GM18511 (cell line): ENCODE results near the gene RPL27A.
A peak's percentile ranks its signal among the peaks of the same experiment; 100 is the strongest.

Experiments used
- ATAC-seq: cut with Tn5 transposase; IDR thresholded peaks from one replicate; pipeline ENCODE4 v1.9.1; 2021; ENCODE audit warnings: mild to moderate bottlenecking, moderate library complexity; ENCODE audit not compliant: unreplicated experiment

The RPL27A gene

DNA sequence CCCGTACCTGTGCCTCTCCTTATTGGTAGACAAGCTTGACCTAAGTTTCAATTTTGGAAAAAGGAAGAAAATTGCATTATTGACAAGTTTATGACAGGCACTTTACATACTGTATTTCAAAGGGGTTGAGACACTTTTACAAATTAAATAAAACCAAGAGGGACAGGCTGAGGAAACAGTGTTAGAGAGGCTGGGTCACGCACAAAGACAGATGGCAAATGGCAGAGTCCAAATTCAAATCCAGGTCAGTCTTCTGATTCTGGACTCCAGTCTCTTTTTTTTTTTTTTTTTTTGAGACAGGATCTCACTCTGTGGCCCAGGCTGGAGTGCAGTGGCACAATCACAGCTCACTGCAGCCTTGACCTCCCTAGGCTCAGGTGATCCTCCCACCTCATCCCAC is 10.2 kb upstream of the RPL27A start:
- no peak for ATAC-seq

DNA sequence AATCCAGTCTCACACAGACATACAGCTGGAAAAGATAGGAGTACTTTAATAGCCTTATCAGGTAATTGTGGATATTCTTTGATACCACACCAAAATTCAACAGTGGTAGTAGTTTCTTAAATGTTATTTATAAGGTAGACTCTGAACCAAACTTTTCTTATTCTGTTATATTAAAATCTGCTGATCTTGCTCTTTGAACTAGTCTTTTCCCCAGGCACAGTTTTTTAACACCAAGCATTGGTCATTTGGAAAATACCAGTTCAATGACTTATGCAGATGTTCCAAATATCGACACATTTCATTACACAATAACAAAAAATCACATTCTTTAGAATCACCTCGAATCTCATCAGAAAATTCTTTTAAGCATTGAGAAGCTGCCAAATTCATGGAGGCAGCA is 7.7 kb upstream of the RPL27A start:
- ATAC-seq: no peak

DNA sequence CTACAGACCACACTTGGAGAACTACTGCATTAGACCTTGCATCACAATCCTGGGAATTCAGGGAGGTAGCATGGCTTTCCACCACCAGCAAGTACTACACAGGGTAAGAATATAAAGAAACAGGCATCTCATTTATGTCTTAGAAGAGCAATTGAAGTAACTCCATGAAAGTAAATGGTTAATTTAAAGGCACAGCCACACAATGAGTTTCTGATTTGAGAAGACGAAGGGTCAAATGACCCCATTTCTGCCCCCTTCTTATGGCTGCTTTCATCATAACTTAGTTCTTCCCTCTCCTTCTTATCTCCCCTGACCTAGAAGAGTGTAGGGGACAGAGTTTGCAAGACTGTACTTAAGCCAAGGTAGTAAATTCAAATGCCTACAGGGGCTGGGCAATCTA is 6.1 kb upstream of the RPL27A start:
- no peak for ATAC-seq

DNA sequence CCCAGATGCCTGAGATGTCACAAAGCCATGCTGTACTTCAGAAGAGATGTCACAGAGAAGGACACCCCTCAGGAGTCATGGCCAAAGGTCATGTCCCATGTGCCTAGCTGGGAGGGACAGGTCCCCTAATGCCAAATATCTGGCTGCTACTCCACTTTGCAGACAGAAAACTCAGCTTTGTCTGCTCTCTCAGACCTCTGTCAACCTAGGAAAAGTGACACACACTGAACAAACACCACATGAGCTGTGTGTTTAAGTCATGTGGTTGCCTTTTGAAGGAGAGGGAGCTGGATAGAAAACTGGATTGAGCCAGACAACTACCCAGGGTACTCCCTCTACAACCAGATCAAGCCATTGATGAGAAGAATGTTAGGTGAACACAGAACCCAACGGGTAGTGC is 3.6 kb upstream of the RPL27A start:
- ATAC-seq: no peak

DNA sequence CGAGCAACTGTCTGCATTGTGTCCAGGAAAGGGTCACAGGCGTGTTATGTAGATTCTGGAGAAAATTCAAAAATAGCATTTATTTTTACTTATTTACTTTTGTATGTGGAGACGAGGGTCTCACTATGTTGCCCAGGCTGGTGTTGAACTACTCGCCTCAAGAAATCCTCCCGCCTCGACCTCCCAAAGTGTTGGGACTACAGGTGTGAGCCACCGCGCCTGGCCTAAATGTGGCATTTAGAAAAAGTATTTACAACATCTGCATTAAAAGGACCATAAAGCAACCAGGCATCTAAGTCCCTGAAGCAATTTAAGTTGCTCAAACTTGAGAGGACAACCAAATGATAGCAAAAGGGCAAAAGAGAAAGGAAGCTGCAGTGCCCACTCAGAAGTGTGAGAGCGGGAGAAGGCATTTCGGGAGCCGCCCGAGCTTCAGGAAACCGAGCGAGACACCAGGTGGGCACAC is 722 bp upstream of the RPL27A start:
- ATAC-seq: no peak

DNA sequence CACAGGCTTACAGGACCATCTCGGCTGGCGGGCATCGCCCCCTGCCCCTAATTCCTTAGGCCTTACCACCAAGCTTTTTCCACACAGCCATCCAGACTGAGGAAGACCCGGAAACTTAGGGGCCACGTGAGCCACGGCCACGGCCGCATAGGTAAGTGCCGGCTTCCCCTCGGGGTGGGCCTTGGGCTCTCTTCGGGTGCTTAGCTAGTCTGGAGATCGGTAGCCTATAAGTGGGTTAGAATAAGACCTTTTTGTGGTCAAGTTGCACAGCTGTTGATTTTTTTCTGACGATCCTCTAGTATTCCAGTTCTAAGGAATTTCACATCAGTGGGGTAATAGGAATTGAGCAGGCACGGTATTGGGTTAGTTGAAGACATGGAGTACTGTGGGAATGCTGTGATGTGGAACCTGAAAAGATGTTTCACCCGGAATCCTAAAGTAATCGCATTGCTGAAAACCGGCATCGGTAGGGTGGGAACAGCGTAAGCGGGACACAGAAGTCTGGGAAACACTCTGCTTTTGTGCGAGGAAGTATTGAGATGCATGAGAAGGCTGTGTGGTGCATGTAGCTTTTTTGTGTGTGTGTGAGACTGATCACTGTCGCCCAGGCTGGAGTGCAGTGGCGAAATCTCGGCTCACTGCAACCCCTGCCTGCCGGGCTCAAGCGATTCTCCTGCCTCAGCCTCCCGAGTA is 669 bp downstream of the RPL27A start:
- ATAC-seq: peak; percentile 8

DNA sequence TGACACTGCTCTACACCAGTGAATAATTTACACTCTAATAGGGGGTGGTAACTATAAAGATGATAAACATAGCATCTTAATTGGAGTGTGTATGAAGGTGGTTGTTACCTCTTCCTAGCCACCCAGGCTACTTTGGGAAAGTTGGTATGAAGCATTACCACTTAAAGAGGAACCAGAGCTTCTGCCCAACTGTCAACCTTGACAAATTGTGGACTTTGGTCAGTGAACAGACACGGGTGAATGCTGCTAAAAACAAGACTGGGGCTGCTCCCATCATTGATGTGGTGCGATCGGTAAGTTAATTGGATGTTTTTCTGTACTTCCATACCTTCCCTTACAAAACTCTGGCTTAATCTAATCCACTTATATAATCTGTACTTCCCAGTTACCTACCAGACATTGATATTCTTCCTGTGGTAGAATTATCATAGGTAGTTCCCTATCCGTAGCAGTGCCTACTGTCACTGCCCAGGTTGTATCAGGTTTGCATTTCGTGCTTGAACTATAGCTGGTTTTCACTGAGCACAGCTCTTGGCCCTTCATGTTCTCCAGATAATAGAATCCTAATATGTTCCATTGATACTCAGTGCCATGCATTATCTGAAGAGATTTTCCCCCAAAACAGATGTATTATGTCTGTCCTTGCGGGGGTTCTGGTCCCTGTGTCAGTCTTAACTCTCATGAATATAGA is 2.2 kb downstream of the RPL27A start:
- ATAC-seq: no peak

DNA sequence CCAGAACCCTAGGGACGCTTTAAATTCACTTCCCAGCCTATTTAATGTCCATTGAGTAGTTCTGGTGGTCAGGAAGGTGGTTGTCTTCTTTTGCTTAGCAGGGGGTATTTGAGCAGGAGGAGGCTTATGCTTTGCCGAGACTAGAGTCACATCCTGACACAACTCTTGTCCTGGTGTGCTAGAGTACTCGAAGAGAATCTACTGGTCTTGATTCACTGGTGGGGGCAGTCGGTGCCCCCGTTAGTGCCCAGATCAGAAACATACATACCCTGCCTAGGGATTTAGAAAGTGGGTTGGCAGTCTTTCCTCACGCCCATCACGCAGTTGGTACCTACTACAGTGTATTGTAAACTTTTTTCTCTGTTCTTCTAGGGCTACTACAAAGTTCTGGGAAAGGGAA is 2.7 kb downstream of the RPL27A start:
- ATAC-seq: no peak

DNA sequence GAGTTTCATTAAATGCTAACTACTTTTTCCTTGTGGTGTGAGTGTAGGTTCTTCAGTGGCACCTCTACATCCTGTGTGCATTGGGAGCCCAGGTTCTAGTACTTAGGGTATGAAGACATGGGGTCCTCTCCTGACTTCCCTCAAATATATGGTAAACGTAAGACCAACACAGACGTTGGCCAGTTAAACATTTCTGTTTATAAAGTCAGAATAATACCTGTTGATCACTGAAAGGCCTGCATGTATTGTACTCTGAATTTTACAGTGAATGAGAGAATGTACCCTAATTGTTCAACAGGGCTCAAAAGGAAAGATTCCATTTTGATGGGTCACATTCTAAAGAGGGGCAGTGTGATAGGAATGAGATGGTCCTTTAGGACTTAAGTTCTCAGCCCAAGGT is 3.2 kb downstream of the RPL27A start:
- no peak for ATAC-seq

DNA sequence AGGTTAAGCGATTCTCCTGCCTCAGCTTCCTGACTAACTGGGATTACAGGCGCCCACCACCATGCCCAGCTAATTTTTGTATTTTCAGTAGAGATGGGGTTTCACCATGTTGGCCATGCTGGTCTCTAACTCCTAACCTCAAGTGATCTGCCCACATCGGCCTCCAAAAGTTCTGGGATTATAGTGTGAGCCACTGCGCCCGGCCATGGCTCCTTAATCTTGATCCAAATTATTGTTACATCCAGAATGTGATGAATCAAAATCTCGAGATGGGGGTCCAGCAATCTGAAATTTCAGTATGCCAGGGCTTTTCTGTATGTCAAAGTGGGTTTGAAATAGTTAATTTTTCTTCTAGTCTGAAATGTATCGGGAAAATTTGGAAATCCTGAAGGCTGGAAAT is 3.7 kb downstream of the RPL27A start:
- ATAC-seq: no peak

DNA sequence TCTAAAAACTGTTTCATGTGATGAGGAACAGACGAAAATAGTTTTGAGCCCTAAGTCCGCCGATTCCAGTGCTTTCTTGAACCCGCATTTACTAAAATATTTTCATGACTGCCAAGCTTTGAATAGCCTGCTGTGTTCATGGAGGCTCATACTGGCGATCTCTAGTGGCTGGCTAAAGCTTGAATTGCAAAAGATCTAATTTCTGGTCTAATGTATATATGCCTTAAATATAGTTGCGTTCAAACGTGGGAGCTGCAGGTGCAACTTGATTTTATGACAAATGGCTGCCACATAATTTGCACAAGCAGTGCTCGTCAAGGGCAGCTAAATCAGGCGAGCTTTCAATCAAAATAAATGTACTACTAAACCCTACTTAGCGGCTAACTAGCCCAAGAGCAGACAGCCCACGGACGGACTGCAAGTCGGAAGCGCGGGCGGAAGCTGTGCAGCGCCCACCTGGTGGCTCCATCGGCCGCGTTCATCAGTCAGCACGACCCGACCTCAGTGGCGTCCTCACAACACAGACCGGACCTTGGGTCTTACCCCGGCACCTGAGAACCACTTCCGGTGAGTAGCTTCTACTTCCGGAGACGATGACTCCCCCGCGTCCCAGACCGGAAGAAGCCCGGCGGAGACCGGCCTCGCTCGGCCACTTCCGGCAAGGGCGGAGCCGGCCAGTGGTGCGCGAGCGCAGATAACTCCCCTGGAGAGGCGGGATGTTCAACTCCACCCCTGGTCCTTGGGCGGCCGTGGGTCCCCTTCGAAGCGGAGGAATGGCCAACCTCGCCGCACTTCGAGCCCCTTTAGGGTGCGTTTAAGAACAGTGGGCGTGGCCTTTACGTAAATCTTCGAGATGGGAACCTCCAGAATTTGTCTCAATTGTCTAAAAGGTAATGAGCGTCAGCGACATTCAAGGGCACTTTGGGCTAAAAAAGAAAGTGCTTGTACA is 6.1 kb downstream of the RPL27A start:
- ATAC-seq: peak; percentile 97

DNA sequence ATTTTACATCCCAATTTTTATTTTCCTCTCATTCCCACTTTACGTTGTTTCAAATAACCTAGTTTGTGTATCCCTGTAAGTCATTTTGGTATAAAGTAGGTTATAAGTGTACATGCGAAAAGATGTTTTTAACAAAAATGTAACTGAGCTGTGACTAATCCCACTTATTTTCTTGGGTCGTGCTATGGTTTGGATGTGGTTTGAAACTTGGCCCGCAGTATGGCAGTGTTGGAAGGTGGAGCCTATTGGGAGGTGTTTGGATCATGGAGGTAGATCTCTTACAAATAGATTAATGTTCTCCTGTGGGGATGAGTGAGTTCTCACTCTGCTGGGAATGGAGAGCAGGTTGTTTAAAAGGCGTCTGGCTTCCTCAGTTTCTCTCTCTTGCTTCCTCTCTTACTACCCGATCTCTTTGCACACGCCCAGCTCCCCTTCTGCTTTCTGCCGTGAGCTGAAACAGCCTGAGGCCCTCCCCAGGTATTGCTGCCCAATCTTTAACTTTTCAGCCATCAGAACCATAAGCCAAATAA is 7.2 kb downstream of the RPL27A start:
- ATAC-seq: no peak

DNA sequence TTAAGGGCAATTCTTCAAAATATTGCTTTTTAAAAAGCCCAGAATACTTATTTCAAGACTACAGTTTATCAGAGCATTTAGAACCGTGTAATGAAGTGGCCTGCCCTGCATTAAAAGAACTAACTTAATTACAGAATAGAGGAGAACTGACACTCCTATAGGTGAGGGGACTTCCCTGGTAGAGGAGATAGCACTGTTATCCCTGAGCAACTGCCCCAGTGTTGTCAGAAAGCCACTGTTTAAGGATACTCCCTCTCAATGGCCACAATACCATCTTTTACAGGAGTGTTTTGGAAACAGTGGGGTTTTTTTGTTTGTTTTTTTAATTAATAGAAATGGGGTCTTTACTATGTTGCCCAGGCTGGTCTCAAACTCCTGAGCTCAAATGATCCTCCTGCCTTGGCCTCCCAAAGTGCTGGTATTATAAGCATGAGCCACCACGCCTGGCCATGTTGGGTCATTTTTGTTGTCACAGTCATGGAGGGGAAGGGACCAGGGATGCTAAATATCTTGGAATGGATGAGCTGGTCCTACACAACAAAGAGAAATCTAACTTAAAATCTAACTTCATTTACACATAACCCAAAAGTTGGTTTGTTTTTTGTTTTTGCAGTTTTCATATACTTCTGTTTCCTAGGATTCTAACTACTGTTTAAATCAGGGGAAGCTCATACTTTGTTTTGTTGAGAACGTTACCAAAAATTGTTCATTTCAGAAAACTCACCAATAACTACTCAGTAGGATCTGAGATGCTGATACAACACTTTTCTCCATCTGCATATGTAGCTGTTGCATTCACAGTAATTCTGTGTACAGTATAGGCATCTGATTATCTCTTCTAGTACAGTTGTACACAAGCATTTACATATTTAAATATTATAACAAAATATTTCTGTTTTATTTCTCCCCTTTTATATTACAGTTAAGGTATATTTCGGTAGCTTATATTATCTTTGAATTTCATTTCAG is 8.1 kb downstream of the RPL27A start:
- no peak for ATAC-seq

DNA sequence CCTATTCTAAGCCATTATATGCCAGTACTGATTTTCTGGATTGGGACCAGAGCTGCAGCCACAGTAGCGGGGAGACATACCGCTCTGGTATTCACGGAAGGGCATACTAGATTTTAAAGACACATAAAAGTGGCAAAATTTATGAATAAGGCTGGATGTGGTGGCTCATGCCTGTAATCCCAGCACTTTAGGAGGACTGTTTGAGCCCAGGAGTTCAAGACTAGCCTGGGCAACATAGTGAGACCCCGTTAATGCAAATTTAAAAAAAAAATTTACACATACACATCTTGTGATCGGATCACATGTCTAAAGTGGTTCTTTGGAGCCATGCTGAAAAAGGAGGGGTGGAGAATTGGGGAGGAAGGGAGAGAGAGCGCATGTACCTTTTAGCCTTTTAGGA is 9.0 kb downstream of the RPL27A start:
- no peak for ATAC-seq

DNA sequence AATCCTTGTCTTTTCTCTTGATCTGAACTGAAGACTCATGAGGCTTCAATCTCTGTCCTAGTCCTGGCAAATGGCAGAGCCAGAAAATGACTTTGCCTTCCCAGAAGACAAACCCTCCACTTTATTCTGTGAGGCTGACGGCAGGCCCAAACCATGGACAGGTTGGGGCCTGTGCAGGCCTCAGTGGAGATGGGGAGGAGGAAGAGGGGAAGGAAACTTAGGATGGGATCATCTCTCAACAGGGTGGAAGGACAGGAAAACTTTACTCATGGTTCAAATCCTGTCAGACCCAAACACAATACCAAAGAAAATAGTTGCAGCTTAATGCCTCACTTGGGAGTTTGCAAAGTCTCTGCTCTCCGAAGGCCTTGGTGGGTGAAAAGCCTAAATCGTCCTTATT is 9.8 kb downstream of the RPL27A start:
- ATAC-seq: no peak

DNA sequence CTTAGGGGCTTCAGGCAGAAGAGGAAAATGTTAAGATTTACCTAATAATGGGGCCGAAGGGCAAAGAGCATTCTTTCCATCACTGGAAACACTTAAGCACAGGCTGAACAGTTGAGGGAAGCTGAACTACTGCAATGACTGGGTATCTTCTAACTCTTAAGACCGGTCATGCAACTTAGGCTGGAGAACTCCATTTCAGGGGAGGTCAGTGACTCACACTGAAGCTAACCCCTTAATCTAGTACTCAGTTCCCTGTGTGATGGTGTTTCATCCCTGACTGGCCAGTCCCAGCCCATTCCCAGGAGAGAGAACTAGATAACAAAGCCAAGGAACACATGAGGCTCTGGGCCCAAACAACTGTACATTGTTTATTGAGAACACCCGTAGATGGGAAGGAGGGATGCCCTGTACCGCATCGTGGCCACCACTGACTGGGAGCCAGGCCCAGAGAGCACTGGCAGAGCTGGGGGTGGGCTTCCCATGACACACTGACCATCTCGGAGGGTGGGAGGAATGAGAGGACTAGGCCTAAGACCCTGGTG is 10.5 kb downstream of the RPL27A start:
- no peak for ATAC-seq

DNA sequence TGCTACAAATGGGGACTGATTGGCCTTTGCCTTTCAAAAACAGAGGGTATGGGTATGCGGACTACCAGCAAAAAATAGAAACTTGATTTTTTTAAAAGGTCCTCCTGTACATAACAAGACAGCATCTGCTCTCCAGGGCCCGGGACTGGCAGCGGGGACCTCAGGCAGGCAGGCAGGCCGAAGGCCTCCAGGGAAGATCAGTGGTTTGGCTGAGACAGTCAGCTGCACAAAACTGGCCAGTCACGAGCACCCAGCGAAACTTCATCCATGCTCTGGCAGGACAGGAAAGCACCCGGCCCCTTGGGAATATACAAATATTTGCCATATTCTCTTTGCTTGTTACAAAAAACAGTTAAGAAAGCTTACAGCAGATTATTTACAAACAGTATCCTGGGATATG is 11.0 kb downstream of the RPL27A start:
- no peak for ATAC-seq

DNA sequence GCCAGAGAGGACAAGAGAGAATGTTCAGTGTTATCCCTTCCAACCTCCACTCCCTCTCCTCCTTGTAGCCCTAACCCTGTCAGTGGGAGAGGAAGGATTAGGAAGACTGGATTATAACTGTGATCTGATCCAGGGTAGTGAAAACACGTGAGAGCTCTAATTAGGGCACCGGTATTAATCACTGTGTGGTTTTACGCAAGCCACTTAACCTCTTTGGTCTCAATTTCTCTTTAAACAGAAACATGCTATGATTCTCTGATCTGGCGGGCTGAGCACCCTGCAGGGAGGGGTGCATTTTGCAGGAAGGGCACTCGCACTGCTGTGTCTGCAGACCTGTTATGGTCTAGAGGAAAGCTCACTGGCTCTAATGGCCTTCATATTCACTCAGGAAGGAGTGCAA is 11.5 kb downstream of the RPL27A start:
- ATAC-seq: no peak

DNA sequence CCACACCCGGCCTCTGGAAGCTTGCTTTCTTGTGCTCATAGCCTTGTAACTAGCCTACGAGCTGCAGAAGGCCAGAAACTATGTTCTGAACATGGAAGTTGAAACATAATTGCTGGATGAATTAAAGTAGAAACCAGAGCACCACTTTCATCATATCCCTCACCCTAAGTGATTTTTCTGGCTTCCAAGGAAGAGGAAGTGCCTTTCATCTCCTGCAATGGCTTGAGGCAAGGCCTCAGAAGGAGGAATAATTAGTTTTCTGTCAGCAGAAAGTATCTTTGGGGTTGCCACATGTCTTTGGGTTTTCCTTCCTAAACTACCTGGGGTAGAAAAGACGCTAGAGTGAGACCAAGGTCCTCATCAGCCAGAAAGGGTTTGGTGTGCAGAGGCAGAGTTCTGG is 14.5 kb downstream of the RPL27A start:
- ATAC-seq: no peak

DNA sequence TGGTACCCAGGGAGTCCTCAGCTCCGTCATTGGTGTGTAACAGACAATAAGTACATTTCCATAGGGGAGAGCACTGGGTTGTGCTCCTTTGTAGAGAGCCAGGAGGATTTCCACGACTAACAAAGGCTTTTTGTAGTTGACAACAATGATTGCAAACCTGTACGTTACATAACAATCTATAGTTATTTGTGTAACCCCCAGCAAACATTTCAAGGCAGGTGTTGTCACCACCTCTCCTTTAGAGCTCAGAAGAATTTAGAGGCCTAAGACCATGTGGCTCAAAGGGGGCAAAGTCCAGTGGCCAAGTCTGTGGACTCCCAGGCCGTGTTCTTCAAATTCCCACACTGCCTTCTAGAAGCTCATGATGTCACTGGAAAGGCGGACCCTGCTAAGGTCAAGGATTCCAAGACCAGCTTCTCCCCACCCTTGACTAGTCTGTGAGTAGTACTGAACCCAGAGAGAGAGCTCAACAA is 15.8 kb downstream of the RPL27A start:
- ATAC-seq: no peak
